Trophoblast cell (in vitro differentiated cells and primary cell): ENCODE data around the gene ADCYAP1R1.

Source experiments
- DNase-seq, 2 donors: peaks; one replicate each; pipeline ENCODE4 v3.0.0-alpha.2; 2016
- H2AFZ ChIP-seq: 2 replicates; pipeline ENCODE4 v1.6.1; 2013; ENCODE audit warnings: low read length, moderate library complexity, mild to moderate bottlenecking; ENCODE audit not compliant: insufficient read depth, poor library complexity
- H2AK5ac ChIP-seq: 2 replicates; pipeline ENCODE4 v1.6.1; 2013; ENCODE audit warnings: mild to moderate bottlenecking, low read length
- H2BK120ac ChIP-seq: 2 replicates; pipeline ENCODE4 v1.6.1; 2013; ENCODE audit warnings: low read length, mild to moderate bottlenecking, moderate library complexity; ENCODE audit not compliant: insufficient read depth, poor library complexity
- H2BK12ac ChIP-seq: 2 replicates; pipeline ENCODE4 v1.6.1; 2013; ENCODE audit warnings: mild to moderate bottlenecking, low read length, moderate library complexity
- H2BK5ac ChIP-seq: 2 replicates; pipeline ENCODE4 v1.6.1; 2013; ENCODE audit warnings: low read length, low read depth, moderate library complexity, mild to moderate bottlenecking; ENCODE audit not compliant: poor library complexity
- H3K14ac ChIP-seq: 2 replicates; pipeline ENCODE4 v1.6.1; 2013; ENCODE audit warnings: mild to moderate bottlenecking, low read length
- H3K18ac ChIP-seq: 2 replicates; pipeline ENCODE4 v1.6.1; 2013; ENCODE audit warnings: mild to moderate bottlenecking, low read length
- H3K23ac ChIP-seq: 2 replicates; pipeline ENCODE4 v1.6.1; 2013; ENCODE audit warnings: low read length
- H3K27ac ChIP-seq: 2 replicates; pipeline ENCODE4 v1.5.1; 2013; ENCODE audit warnings: low read depth, mild to moderate bottlenecking, inconsistent platforms, low read length, moderate library complexity
- H3K27me3 ChIP-seq: 2 replicates; pipeline ENCODE4 v1.6.1; 2013; ENCODE audit warnings: inconsistent platforms, mild to moderate bottlenecking, low read length, moderate library complexity; ENCODE audit not compliant: insufficient read depth
- H3K36me3 ChIP-seq, 2 experiments: 1 replicate in 1 of 2; 2 replicates in 1 of 2; pipeline ENCODE4 v1.6.1; 2013; ENCODE audit warnings: low read length in 2 of 2, mild to moderate bottlenecking in 2 of 2, moderate library complexity in 1 of 2; ENCODE audit not compliant: insufficient read depth in 2 of 2, control insufficient read depth in 1 of 2
- H3K4ac ChIP-seq: 2 replicates; pipeline ENCODE4 v1.6.1; 2013; ENCODE audit warnings: low read depth, mild to moderate bottlenecking, low read length, moderate library complexity
- H3K4me1 ChIP-seq, 2 experiments: 1 replicate in 1 of 2; 2 replicates in 1 of 2; pipeline ENCODE4 v1.6.1; 2013; ENCODE audit warnings: low read length in 2 of 2, mild to moderate bottlenecking in 2 of 2, moderate library complexity in 1 of 2; ENCODE audit not compliant: insufficient read depth in 2 of 2, control insufficient read depth in 1 of 2
- H3K4me2 ChIP-seq: 2 replicates; pipeline ENCODE4 v1.6.1; 2013; ENCODE audit warnings: inconsistent platforms, mild to moderate bottlenecking, low read length, moderate library complexity
- H3K4me3 ChIP-seq: 2 replicates; pipeline ENCODE4 v1.5.1; 2013; ENCODE audit warnings: mild to moderate bottlenecking, low read depth, low read length, inconsistent platforms
- H3K79me1 ChIP-seq: one replicate; pipeline ENCODE4 v1.6.1; 2013; ENCODE audit warnings: low read length
- H3K79me2 ChIP-seq: 2 replicates; pipeline ENCODE4 v1.6.1; 2013; ENCODE audit warnings: low read length, mild to moderate bottlenecking; ENCODE audit not compliant: control insufficient read depth, insufficient read depth, poor library complexity
- H3K9ac ChIP-seq: 2 replicates; pipeline ENCODE4 v1.6.1; 2013; ENCODE audit warnings: mild to moderate bottlenecking, low read length
- H3K9me3 ChIP-seq: 2 replicates; pipeline ENCODE4 v1.6.1; 2013; ENCODE audit warnings: low read depth, mild to moderate bottlenecking, control low read depth, inconsistent platforms, low read length; ENCODE audit not compliant: insufficient read depth
- H4K12ac ChIP-seq: 2 replicates; pipeline ENCODE4 v1.6.1; 2013; ENCODE audit warnings: low read depth, mild to moderate bottlenecking, low read length, moderate library complexity
- H4K8ac ChIP-seq: 2 replicates; pipeline ENCODE4 v1.6.1; 2013; ENCODE audit warnings: low read depth, mild to moderate bottlenecking, low read length, moderate library complexity
- H4K91ac ChIP-seq: one replicate; pipeline ENCODE4 v1.6.1; 2013; ENCODE audit warnings: low read depth, mild to moderate bottlenecking, low read length, moderate library complexity
- WGBS: extraction: QIAGEN DNeasy Blood & Tissue Kit; methylation state at CpG from one replicate; pipeline ENCODE4 v1.1.7; 2013; ENCODE audit warnings: missing lambda C conversion rate; ENCODE audit not compliant: insufficient read length, insufficient coverage; ENCODE audit errors: extremely low coverage; 5-methylcytosine and 5-hydroxymethylcytosine counted together

The ADCYAP1R1 gene

GRCh38 chr7:31058122-31058521 is 6.0 kb downstream of the ADCYAP1R1 start:
- Histone ChIP-seq H2AK5ac (no peak overlapping the region), H3K9ac (no peak overlapping the region), H3K79me2 (no peaks in the 10 kb centered on the region), H3K4ac (no peak overlapping the region), H4K8ac (no peak overlapping the region), H3K23ac (no peak overlapping the region), H3K4me2 (no peak overlapping the region), H2AFZ (no peak overlapping the region), H3K27ac (no peak overlapping the region), H3K79me1 (no peaks in the 10 kb centered on the region), H3K4me1 (no peaks in the 10 kb centered on the region), H2BK5ac (no peak overlapping the region), H3K4me3 (no peak overlapping the region), H3K14ac (no peak overlapping the region), H3K27me3 (peaks cover 11% of the 10 kb centered on the region), H2BK120ac (no peak overlapping the region), H4K12ac (no peak overlapping the region), H4K91ac (no peak overlapping the region), H2BK12ac (no peak overlapping the region), H3K9me3 (peaks cover 3% of the 10 kb centered on the region), H3K36me3 (no peaks in the 10 kb centered on the region), H3K18ac (no peak overlapping the region)
- no peak for DNase-seq
- WGBS: no CpG with 5 or more reads among the region's 7 CpGs

DNA sequence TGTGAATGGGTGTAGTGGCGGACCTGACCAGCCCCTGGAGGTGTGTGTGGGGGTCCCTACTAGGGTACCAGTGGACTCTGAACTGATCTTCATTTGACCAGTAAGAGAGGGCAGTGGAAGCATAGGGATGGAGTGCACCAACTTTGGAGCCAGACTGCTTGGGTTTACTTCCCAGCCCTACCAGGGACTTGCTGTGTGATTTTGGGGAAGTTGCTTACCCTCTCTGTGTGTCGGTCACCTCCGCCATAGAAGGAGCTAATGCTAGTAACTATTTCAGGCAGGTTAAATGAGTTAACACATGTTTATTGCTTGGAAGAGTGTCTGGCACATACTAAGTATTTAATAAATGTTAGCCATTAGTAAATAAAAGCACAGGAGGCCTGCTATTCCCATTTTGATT is 6.6 kb downstream of the ADCYAP1R1 start:
- H3K27me3 ChIP-seq: peaks cover 6% of the 10 kb centered on the region
- no peaks in the 10 kb centered on the region for H3K79me2 ChIP-seq
- no peak overlapping the region for H2AFZ ChIP-seq
- no peak overlapping the region for H3K4me2 ChIP-seq
- no peak overlapping the region for H3K23ac ChIP-seq
- no peak overlapping the region for H3K14ac ChIP-seq
- no peak overlapping the region for H4K12ac ChIP-seq
- H3K4me1 ChIP-seq: no peaks in the 10 kb centered on the region
- no peak overlapping the region for H2BK5ac ChIP-seq
- no peak overlapping the region for H2AK5ac ChIP-seq
- no peak overlapping the region for H3K27ac ChIP-seq
- no peak overlapping the region for H3K9ac ChIP-seq
- WGBS: no CpG with 5 or more reads among the region's 3 CpGs
- no peak overlapping the region for H3K4ac ChIP-seq
- no peaks in the 10 kb centered on the region for H3K79me1 ChIP-seq
- H3K36me3 ChIP-seq: no peaks in the 10 kb centered on the region
- no peak for DNase-seq
- H3K9me3 ChIP-seq: peaks cover 3% of the 10 kb centered on the region
- no peak overlapping the region for H2BK120ac ChIP-seq
- no peak overlapping the region for H4K8ac ChIP-seq
- H3K4me3 ChIP-seq: no peak overlapping the region
- H3K18ac ChIP-seq: no peak overlapping the region
- H4K91ac ChIP-seq: no peak overlapping the region
- no peak overlapping the region for H2BK12ac ChIP-seq

DNA sequence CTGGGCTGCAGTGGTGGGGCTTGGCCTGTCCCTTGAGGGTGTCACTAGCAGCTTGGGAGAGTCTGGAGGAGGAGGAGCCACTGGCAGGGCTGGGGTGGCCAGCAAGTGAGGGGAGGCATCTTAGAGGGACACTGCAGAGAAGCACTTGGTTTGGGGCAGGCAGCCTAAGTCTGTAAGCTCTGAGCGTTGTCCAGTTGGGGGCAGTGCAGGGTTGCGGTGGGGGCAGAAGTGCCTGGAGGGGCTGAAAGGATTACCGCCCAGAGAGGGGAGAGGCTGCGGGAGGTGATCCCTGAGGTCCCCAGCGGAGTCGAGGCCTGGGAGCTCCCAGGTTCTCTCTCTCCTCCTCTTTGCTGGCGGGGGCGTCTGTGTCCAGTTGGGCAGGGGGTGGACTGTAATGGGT is 7.4 kb downstream of the ADCYAP1R1 start:
- no peak overlapping the region for H3K4me3 ChIP-seq
- DNase-seq: no peak
- H4K8ac ChIP-seq: no peak overlapping the region
- no peak overlapping the region for H2AK5ac ChIP-seq
- peaks cover 3% of the 10 kb centered on the region for H3K9me3 ChIP-seq
- no peak overlapping the region for H2BK5ac ChIP-seq
- H2AFZ ChIP-seq: no peak overlapping the region
- H4K91ac ChIP-seq: no peak overlapping the region
- H2BK120ac ChIP-seq: no peak overlapping the region
- no peaks in the 10 kb centered on the region for H3K36me3 ChIP-seq
- H3K18ac ChIP-seq: no peak overlapping the region
- H3K4ac ChIP-seq: no peak overlapping the region
- no CpG with 5 or more reads among the region's 8 CpGs for WGBS
- no peak overlapping the region for H4K12ac ChIP-seq
- H2BK12ac ChIP-seq: no peak overlapping the region
- H3K23ac ChIP-seq: no peak overlapping the region
- H3K4me1 ChIP-seq: no peaks in the 10 kb centered on the region
- H3K4me2 ChIP-seq: no peak overlapping the region
- no peak overlapping the region for H3K14ac ChIP-seq
- H3K79me1 ChIP-seq: no peaks in the 10 kb centered on the region
- no peaks in the 10 kb centered on the region for H3K79me2 ChIP-seq
- H3K27me3 ChIP-seq: no peaks in the 10 kb centered on the region
- no peak overlapping the region for H3K9ac ChIP-seq
- H3K27ac ChIP-seq: no peak overlapping the region

- Histone ChIP-seq H2BK120ac (no peak overlapping the region), H3K23ac (no peak overlapping the region)
These were observed 9.1 kb downstream of the ADCYAP1R1 start for GRCh38 chr7:31061185-31061584.

More at GRCh38 chr7:31061185-31061584, 9.1 kb downstream of the ADCYAP1R1 start:
- H4K12ac ChIP-seq: no peak overlapping the region
- no peaks in the 10 kb centered on the region for H3K27me3 ChIP-seq
- H2AFZ ChIP-seq: no peak overlapping the region
- no peaks in the 10 kb centered on the region for H3K79me1 ChIP-seq
- no peak overlapping the region for H4K8ac ChIP-seq
- H3K9ac ChIP-seq: no peak overlapping the region
- H3K4me1 ChIP-seq: no peaks in the 10 kb centered on the region
- no peak overlapping the region for H3K18ac ChIP-seq
- H4K91ac ChIP-seq: no peak overlapping the region
- H3K14ac ChIP-seq: no peak overlapping the region
- H3K36me3 ChIP-seq: no peaks in the 10 kb centered on the region
- no CpG with 5 or more reads among the region's 5 CpGs for whole genome bisulfite sequencing
- no peaks in the 10 kb centered on the region for H3K79me2 ChIP-seq
- H3K4me2 ChIP-seq: no peak overlapping the region
- DNase-seq: no peak
- H3K27ac ChIP-seq: no peak overlapping the region
- H3K4me3 ChIP-seq: no peak overlapping the region
- no peak overlapping the region for H2BK5ac ChIP-seq
- no peak overlapping the region for H2AK5ac ChIP-seq
- no peak overlapping the region for H3K4ac ChIP-seq
- peaks cover 3% of the 10 kb centered on the region for H3K9me3 ChIP-seq
- H2BK12ac ChIP-seq: no peak overlapping the region
